ENCODE data around the gene TBCE.

TBCE gene, protein sequence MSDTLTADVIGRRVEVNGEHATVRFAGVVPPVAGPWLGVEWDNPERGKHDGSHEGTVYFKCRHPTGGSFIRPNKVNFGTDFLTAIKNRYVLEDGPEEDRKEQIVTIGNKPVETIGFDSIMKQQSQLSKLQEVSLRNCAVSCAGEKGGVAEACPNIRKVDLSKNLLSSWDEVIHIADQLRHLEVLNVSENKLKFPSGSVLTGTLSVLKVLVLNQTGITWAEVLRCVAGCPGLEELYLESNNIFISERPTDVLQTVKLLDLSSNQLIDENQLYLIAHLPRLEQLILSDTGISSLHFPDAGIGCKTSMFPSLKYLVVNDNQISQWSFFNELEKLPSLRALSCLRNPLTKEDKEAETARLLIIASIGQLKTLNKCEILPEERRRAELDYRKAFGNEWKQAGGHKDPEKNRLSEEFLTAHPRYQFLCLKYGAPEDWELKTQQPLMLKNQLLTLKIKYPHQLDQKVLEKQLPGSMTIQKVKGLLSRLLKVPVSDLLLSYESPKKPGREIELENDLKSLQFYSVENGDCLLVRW

DNA sequence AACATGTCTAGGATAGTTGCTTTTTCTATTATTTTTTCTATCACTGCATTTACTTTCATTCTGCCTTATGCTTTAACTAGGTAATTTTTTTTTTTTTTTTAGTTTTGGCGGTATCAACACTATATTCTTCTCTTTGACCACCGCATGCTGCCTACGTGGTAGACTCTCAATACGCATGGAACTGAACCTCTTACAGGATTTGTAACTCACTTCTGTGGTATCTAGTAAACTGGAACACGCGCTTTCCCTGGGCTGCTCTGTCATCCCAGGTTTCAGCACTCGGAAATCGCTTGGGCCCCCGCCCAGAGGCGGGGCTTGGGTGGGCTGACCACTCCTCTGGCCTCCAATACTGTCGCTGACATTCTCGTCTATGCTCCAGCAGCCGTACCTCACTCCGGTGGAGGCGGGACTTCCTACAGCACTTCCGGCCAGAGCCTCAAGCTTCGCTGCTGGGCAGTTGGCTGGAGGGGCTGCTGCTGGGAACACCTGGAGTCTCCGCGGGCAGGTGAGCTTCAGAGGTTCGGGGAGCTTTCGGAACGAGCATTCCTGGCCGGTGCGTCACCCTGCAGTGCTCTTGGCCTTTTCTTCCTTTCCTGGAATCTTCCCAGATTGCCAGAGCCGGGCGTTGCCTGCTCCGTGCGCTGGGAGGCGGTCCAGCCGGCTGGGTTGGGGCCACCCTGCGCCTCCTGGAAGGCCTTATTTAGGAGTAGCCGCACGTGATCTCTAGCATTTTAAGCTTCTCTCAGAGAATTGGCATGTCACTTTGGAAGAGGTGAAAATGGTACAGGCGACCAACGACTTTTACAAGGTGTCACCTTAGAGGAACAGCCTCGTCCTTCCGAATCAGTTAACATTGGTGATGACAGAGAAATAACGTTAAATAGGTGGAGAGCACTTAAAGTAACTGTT is at the start of gene TBCE:
TSS of gene TBCE (plus strand) at position 428 of the 909 bp plus-strand sequence. CDS start 12,623 bp downstream, outside the sequence.
- peaks cover 3% of the 10 kb centered on the region for H3K36me3 Mint-ChIP-seq (ENCODE audit: low read depth)
- peaks cover 20% of the 10 kb centered on the region for H3K4me1 Mint-ChIP-seq (ENCODE audit: low read depth)
- no peaks in the 10 kb centered on the region for H3K27me3 Mint-ChIP-seq (ENCODE audit: low read depth)
- no peaks in the 10 kb centered on the region for H3K9me3 Mint-ChIP-seq
- H3K4me3 Mint-ChIP-seq = peak within 1 kb of the TSS; percentile 99
- peak within 1 kb of the TSS; percentile 94 for H3K27ac Mint-ChIP-seq
- DNase-seq (ENCODE audit: low spot score) = peak; percentile 93

- Mint-ChIP-seq H3K9me3 (no peaks in the 10 kb centered on the region), H3K27ac (no peak overlapping the region), H3K27me3 (ENCODE audit: low read depth) (no peaks in the 10 kb centered on the region), H3K4me1 (ENCODE audit: low read depth) (peaks cover 49% of the 10 kb centered on the region), H3K36me3 (ENCODE audit: low read depth) (peaks cover 37% of the 10 kb centered on the region), H3K4me3 (no peak overlapping the region)
- no peak for DNase-seq (ENCODE audit: low spot score)
These were observed 48.0 kb upstream of the TBCE start for GRCh38 chr1:235319255-235319654.

DNA sequence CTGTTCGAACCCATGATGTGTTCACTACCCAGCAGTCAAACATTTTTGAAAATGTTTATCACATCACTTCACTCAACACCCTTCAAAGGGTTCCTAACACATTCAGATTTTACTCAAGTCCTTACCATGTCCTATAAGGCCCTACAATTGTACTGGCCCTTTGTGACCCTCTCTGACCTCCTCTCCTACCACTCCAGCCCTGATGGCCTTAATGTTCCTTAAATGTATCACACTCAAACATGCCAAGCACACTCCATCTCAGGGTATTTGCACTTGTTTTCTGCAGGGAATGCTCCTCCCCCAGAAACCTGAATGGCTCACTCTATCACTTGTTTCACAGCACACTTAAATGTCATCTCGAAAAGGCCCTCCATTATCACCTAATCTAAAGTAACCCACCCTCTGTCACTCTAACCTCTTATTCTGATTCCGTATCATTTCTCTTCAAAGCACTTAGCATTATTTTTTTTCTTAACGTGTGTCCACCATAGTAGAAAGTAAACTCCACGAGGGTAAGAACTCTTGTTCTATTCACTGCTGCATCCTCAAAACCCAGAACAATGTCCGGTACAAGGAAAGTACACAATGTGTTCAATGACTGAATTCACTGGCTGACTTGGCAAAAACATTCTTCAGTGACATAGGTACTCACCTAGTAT is 46.6 kb upstream of the TBCE start:
- no peak for DNase-seq (ENCODE audit: low spot score)
- Mint-ChIP-seq H3K36me3 (ENCODE audit: low read depth) (peaks cover 39% of the 10 kb centered on the region), H3K4me1 (ENCODE audit: low read depth) (peaks cover 47% of the 10 kb centered on the region), H3K9me3 (no peaks in the 10 kb centered on the region), H3K27ac (peak overlapping the region; percentile 43), H3K4me3 (no peak overlapping the region), H3K27me3 (ENCODE audit: low read depth) (no peaks in the 10 kb centered on the region)

DNA sequence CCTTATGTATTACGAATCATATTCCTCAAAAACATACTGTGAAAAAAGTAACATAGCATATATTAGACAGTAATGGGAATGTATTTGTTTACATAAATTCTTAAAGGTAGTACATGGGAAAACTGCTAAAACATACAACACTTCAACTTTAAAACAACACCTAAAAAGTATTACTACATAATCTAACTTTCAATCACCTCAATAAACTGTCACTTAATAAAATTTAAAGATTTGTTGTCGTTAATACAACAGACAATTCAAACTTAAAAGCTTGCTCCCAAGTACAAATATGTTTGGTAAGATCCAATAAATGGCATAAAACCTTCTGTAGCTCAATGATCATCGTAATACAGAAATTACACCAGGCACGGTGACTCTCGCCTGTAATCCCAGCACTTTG is 42.9 kb upstream of the TBCE start:
- H3K36me3 Mint-ChIP-seq (ENCODE audit: low read depth) = peaks cover 38% of the 10 kb centered on the region
- H3K27me3 Mint-ChIP-seq (ENCODE audit: low read depth) = no peaks in the 10 kb centered on the region
- no peak for DNase-seq (ENCODE audit: low spot score)
- no peaks in the 10 kb centered on the region for H3K9me3 Mint-ChIP-seq
- H3K27ac Mint-ChIP-seq = no peak overlapping the region
- peak overlapping the region; percentile 72 for H3K4me3 Mint-ChIP-seq
- H3K4me1 Mint-ChIP-seq (ENCODE audit: low read depth) = peaks cover 40% of the 10 kb centered on the region

DNA sequence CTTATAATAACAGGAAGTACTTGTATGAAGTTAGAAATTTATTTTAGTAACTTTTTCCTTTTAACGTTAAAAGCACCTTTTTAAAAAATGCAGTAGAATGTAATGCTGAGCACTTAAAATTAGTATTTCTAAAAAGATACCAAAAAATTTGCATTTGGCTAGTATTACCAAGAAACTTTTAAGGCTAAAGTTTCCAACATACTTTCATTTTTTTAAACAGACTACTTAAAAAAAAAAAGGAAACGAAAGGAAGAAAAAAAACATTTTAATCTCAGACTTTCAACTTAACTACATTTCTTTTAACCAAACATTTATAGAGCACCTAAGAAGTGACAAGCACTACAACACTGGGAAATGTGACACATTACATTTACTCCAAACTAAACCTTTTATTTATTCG is 42.1 kb upstream of the TBCE start:
- no peak for DNase-seq (ENCODE audit: low spot score)
- no peaks in the 10 kb centered on the region for H3K27me3 Mint-ChIP-seq (ENCODE audit: low read depth)
- H3K9me3 Mint-ChIP-seq = no peaks in the 10 kb centered on the region
- peaks cover 36% of the 10 kb centered on the region for H3K36me3 Mint-ChIP-seq (ENCODE audit: low read depth)
- peak overlapping the region; percentile 56 for H3K27ac Mint-ChIP-seq
- peaks cover 40% of the 10 kb centered on the region for H3K4me1 Mint-ChIP-seq (ENCODE audit: low read depth)
- H3K4me3 Mint-ChIP-seq = peak overlapping the region; percentile 97

DNA sequence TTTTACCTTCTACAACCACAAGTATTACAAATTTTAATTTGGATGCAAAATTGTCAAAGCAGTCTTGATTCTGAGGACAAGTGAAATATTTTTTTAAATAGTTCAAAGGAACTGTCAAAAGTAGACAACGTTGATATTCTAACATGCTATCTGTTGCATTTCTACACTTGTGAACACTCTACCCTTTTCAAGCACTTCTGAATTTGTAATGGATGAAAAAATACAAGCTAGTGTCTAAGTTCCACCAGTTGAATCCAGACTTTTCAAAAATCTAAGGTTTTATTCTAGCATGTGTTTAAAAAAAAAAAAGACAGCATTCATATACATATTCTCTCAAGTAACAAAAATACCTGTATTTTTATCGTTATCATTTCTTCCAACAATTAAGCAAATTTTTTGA is 41.4 kb upstream of the TBCE start:
- Mint-ChIP-seq H3K36me3 (ENCODE audit: low read depth) (peaks cover 34% of the 10 kb centered on the region), H3K27ac (peak overlapping the region; percentile 92), H3K4me3 (peak overlapping the region; percentile 97), H3K4me1 (ENCODE audit: low read depth) (peaks cover 40% of the 10 kb centered on the region), H3K9me3 (no peaks in the 10 kb centered on the region), H3K27me3 (ENCODE audit: low read depth) (no peaks in the 10 kb centered on the region)
- DNase-seq (ENCODE audit: low spot score) = no peak

DNA sequence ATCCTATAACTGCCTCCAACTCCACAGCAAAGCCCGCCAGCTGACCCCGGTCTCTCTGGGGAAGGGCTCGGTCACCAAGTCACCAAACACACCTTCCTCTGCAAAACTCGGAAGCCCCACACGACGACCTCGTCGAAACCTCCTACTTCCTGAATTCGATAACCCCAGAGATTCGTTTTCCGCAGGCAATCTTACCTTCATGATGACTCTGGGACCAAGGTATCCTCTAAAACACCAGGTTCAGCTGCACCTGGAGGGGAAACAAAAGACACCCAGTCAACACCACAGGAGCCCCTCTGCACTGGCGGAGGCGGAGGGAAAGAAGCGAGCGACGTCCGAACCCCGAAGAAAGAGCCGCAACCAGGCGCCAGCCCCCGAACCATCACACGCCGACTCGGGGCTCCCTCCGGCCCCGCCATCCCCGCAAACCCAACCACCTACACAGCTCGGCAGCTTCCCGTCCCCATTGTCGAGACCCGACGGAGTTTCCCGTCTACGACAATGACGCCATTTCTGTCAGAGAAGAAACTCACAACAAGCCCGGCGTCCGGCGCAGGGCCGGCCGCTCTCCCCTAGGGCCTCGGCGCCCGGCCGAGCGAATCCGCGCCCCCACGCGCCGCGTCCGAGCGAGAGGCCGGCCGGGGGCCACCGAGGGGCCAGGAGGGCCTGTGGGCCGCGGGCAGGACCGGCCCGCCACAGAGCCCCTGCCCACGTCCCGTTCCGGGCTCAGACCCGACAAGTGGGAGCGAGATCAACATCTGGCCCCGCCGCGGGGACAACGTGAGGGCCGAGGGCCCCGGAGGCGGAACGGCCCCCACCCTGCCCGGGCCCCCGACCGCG is 40.3 kb upstream of the TBCE start:
- Mint-ChIP-seq H3K36me3 (ENCODE audit: low read depth) (peaks cover 39% of the 10 kb centered on the region), H3K27ac (peak overlapping the region; percentile 97), H3K4me1 (ENCODE audit: low read depth) (peaks cover 43% of the 10 kb centered on the region), H3K4me3 (peak overlapping the region; percentile 97), H3K27me3 (ENCODE audit: low read depth) (no peaks in the 10 kb centered on the region), H3K9me3 (no peaks in the 10 kb centered on the region)
- peak; percentile 72 for DNase-seq (ENCODE audit: low spot score)

DNA sequence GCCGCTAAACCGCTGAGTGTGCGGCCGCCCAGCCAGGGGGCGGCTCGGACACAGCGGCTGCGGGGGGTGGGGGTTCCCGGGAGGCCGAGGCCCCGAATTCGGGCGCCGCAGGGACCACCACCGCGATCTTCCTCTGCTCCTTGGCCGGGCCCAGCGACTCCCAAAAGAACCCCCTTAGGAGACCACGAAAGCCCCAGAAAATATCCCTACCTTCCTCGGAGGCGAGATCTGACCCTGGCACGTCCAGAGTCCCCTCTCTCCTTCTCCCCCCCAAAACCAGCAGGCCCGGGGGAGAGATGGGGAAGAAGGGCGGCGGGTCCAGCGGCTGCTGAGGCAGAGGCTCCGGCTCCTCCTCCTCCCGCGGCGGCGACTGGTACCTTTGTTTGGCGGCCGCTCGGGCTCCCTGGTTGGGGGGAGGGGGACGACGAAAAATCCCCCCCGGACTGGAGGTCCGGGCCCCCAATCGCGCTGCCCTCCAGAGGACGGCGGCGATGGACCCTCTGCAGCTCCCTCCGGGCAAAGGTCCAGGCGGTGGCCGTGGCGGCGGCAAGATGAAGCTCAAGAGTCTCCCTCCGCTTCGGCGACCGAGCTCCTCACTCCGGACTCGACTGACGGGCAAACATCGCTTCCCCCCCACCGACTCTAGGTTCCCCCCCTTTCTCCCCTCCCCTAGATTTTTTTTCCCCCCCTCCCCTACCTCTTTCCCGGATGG is 39.5 kb upstream of the TBCE start, which contains the start of gene ARID4B:
TSS of gene ARID4B (minus strand) at position 621 of the 712 bp plus-strand sequence. CDS start 1,260 bp downstream, outside the sequence.
- Mint-ChIP-seq H3K27ac (peak within 1 kb of the TSS; percentile 97), H3K9me3 (no peaks in the 10 kb centered on the region), H3K4me1 (ENCODE audit: low read depth) (peaks cover 41% of the 10 kb centered on the region), H3K36me3 (ENCODE audit: low read depth) (peaks cover 33% of the 10 kb centered on the region), H3K4me3 (peak within 1 kb of the TSS; percentile 97), H3K27me3 (ENCODE audit: low read depth) (no peaks in the 10 kb centered on the region)
- no peak for DNase-seq (ENCODE audit: low spot score)

DNA sequence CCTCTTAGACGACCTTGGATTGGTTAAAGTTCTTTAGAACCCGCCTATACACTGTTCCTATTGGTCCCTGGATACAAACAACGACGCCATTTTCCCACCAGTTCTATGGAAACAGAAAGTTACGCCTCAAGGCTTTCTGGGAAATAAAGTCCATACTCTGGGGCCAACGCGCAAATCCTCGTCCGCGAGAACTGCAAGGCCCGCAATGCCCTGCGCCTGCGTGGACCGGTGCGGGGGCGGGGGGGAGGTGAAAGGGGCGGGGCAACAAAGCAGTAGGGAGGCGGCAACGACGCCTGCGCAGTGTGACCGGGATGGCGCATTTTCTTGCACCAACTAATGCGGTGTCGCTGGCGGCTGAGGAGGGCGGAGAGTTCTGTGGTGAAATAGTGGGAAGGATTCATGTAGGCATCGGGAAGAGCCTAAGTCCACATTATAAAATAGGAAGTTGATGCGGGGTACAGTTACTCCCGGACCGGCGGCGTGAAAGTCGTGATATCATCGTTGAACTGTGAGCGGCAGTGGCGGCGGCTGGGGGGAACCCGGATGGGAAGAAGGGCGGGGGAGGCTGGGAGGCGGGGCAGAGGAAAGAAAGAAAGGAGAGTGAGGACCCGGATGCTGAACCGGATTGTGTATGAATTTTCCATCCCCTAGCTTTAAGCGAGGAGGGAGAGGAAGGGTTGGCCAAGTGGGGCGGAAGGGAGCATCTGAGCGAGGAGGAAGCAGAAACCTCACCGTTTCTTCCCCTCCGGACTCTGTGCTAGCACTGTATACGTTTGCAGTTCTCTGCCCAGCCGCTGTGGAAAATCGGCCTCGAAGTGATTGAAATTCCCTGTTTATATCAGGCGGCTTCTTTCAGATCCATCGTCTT is 38.7 kb upstream of the TBCE start, which contains the start of gene GGPS1:
TSS of gene GGPS1 (plus strand) at position 300 of the 868 bp plus-strand sequence. CDS start 6,695 bp downstream, outside the sequence.
- Mint-ChIP-seq H3K4me1 (ENCODE audit: low read depth) (peaks cover 40% of the 10 kb centered on the region), H3K4me3 (no peak within 1 kb of the TSS), H3K36me3 (ENCODE audit: low read depth) (peaks cover 33% of the 10 kb centered on the region), H3K9me3 (no peaks in the 10 kb centered on the region), H3K27ac (no peak within 1 kb of the TSS), H3K27me3 (ENCODE audit: low read depth) (no peaks in the 10 kb centered on the region)
- DNase-seq (ENCODE audit: low spot score) = peak; percentile 96

- peaks cover 30% of the 10 kb centered on the region for H3K36me3 Mint-ChIP-seq (ENCODE audit: low read depth)
- H3K27me3 Mint-ChIP-seq (ENCODE audit: low read depth) = no peaks in the 10 kb centered on the region
- DNase-seq (ENCODE audit: low spot score) = peak; percentile 50
- no peak overlapping the region for H3K27ac Mint-ChIP-seq
- no peak overlapping the region for H3K4me3 Mint-ChIP-seq
- H3K9me3 Mint-ChIP-seq = no peaks in the 10 kb centered on the region
- H3K4me1 Mint-ChIP-seq (ENCODE audit: low read depth) = peaks cover 42% of the 10 kb centered on the region
These were observed 37.9 kb upstream of the TBCE start for GRCh38 chr1:235329139-235329902.

DNA sequence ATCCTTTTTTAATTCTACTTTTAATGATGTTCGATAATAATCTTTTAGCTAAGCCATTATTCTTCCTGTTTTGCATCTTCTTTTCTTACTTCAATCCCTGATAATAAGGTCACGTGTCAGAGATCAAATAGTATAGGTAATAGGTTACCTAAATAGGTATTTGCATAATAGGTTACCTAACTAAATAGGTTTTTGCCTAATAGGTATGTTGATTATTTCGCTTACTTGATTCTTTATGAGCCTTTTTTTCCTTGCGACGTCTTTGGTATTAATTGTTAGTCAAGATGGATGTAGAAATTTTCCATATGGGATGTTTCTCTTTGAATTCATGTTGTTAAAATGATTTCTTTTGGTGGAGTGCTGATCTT is 36.3 kb upstream of the TBCE start:
- no peak for DNase-seq (ENCODE audit: low spot score)
- H3K27ac Mint-ChIP-seq = peak overlapping the region; percentile 48
- no peaks in the 10 kb centered on the region for H3K27me3 Mint-ChIP-seq (ENCODE audit: low read depth)
- no peaks in the 10 kb centered on the region for H3K9me3 Mint-ChIP-seq
- H3K36me3 Mint-ChIP-seq (ENCODE audit: low read depth) = peaks cover 24% of the 10 kb centered on the region
- H3K4me3 Mint-ChIP-seq = no peak overlapping the region
- peaks cover 34% of the 10 kb centered on the region for H3K4me1 Mint-ChIP-seq (ENCODE audit: low read depth)
